GM12801 (cell line): ENCODE results near the gene NFKBIE.

Experiments
- CTCF ChIP-seq: IDR thresholded peaks from one replicate; pipeline ENCODE4 v1.5.1; 2011; ENCODE audit warnings: control low read depth; ENCODE audit not compliant: insufficient read length; ENCODE audit errors: extremely low read depth

The NFKBIE gene

GRCh38 chr6:44248579-44248978 is 16.8 kb downstream of the NFKBIE start:
- no peak for TF ChIP-seq CTCF

GRCh38 chr6:44247338-44248302 is 17.7 kb downstream of the NFKBIE start:
- no peak for TF ChIP-seq CTCF

- TF ChIP-seq CTCF: no peak
Measured at GRCh38 chr6:44246663-44247337, 18.6 kb downstream of the NFKBIE start, which contains the start of gene HSP90AB1. HSP90AB1 (plus strand) TSS chr6:44247101; CDS start chr6:44248630, 1,529 bp downstream.

- no peak for TF ChIP-seq CTCF
Measured at GRCh38 chr6:44245912-44246662, 19.3 kb downstream of the NFKBIE start.

GRCh38 chr6:44245391-44245911 is 19.9 kb downstream of the NFKBIE start:
- TF ChIP-seq CTCF: no peak

GRCh38 chr6:44243345-44243744 is 22.0 kb downstream of the NFKBIE start:
- no peak for TF ChIP-seq CTCF
